Skin epidermis (tissue), 12 donors: ENCODE data around the gene PUSL1.
A peak's percentile ranks its signal among the peaks of the same experiment; 100 is the strongest.

Experiments
- H3K27ac ChIP-seq, 21 experiments: fragments of 200-600 bp; sonication (generic) in 11 of 21; one replicate each; pipeline ENCODE4 v1.5.0; 2020; ENCODE audit warnings: mild to moderate bottlenecking in 3 of 21, inconsistent platforms in 2 of 21, moderate library complexity in 2 of 21
- H3K4me3 ChIP-seq, 7 experiments: fragments of 200-600 bp; sonication (generic) in 2 of 7; one replicate each; pipeline ENCODE4 v1.5.0; 2020; ENCODE audit warnings: inconsistent platforms in 2 of 7, mild to moderate bottlenecking in 2 of 7, moderate library complexity in 1 of 7

Gene PUSL1

DNA sequence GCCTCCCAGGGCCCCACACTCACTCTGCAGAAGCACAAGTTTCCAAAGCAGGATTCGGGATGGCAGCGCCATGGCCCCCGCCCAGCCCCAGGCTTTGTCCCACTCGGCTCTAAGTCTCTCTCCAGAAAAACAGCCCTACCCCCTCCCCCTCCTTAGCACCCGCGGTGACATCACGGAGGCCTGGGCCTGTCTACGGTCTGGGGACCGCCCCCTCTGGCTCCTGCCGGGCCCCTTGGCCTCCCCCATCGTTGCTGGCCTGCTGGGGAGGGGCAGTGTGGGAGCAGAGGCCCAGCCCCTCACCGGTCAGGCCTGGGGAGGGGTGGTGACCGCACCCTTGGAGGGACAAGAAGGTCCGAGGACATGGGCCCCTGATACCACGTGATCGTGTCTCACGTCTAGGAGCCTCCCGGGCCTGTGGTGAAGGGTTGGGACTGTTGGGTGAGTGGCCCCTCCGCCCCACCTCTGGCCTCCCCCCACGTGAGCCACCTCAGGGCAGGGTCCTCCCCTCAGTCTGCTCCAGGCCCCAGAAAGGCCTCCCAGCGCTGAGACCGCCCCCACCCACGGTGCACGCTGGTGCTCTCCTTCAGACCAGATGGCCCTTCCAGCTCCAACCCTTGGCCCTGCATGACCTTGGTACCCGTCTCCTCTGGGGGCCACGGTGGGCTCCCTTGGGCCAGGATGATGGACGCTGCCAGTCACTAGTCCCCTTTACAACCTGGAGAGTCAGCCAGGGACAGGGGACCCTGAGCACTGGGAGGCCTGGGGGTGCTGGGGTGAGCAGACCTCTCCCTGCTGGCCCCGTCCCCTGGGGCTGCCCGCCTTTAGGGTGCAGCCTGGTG is 50.3 kb downstream of the PUSL1 start, which contains the start of gene MXRA8:
Gene MXRA8 (minus strand): TSS at position 123 of the 839 bp plus-strand sequence. CDS start 51 bp downstream, at position 72.
- H3K27ac ChIP-seq: peak within 1 kb of the TSS in 20 of 21 experiments; percentile 61 to 97 (median 84)
- H3K4me3 ChIP-seq: peak within 1 kb of the TSS; percentile 21 to 44 (median 32)

DNA sequence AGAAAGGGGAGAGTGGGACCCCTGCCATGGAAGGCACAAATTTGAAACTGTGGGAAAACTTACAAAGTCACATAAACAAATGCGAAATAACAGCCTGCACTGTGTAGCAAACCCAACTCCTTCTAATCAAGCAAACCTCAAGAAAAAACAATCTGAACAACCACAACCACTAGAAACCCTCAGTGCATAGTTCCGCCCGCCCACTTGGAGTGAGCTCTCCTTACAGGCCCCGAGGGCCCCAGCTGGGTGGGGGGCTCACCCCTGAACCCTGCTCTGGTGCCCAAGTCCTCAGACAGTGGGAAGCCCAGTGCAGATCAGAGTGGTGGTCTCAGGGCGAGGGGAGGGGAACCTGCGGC is 50.9 kb downstream of the PUSL1 start:
- H3K4me3 ChIP-seq: no peak overlapping the region

DNA sequence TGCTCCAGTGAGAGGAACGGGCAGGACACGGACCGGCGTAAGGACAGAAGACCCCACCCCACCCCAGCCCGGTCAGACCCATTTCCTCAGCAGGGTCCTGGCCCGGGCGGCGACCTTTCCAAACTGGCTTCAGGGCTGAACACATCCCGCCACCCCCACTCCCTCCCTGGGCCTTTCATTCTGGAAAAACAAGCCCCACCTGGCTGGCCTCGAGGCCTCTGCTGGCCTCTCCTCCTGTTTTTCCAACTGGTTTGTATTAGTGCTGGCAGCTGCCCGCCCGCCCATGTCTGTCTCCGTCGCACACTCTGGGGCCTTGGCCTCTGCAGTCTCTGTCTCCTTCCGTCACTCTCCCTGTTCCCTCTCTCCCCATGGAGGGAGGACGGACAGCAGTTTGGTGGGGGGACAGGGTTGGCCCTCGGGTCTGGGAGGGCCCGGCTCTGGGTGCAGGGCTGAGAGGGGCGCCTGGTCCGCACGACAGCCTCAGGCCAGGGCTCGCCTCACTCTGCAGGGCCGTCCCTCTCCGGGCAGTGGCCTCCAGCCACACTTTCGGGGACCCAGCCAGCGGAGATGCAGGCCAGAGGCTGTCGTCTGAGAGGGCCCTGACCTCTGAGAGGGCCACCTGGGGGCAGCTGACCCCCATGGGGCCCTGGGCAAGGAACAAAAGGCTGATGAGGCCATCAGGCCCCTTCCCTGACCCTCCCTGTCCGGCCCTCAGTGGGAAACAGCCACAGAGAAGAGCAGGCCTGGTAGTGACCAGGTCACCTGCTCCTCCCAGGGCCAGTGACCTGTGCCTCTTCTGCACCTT is 51.5 kb downstream of the PUSL1 start:
- Histone ChIP-seq H3K4me3 (peak overlapping the region in 1 of 7 experiments; percentile 4), H3K27ac (peak overlapping the region in 20 of 21 experiments; percentile 54 to 97 (median 84))

More for the DNA sequence above, 50.9 kb downstream of the PUSL1 start:
- peak overlapping the region in 20 of 21 experiments; percentile 54 to 97 (median 84) for H3K27ac ChIP-seq

DNA sequence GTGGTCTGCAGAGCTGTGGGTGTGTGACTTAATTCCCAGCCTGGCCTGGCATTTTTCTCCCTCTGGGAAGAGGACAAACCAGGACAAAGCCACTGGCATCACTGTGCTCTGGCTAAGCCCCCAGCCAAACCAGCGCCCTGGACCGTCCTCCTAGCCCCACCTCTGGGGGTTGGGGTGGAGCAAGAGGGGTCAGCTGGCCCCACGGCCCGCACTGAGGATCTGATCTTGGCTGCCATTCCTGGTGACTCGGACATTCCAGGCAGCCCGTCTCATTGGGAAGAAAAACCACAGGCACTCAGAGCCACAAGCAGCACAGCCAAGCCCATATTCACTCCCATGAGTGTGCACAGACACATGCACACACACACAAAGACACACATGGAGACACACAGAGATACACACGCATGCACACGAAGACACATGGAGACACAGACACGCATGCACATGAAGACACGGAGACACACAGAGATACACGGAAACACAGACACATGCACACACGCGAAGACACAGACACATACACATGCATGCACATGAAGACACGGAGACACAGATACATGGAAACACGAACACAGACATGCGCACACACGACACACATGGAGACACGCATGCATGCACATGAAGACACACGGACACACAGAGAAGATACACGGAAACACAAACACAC is 52.2 kb downstream of the PUSL1 start:
- Histone ChIP-seq H3K27ac (peak overlapping the region in 20 of 21 experiments; percentile 54 to 97 (median 84)), H3K4me3 (no peak overlapping the region)
